GM19023 (cell line): ENCODE data around the gene UBL4A.

ENCODE experiments used
- ATAC-seq: cut with Tn5 transposase; IDR thresholded peaks from one replicate; pipeline ENCODE4 v1.9.1; 2021; ENCODE audit warnings: mild to moderate bottlenecking, moderate library complexity; ENCODE audit not compliant: unreplicated experiment

The UBL4A gene

DNA sequence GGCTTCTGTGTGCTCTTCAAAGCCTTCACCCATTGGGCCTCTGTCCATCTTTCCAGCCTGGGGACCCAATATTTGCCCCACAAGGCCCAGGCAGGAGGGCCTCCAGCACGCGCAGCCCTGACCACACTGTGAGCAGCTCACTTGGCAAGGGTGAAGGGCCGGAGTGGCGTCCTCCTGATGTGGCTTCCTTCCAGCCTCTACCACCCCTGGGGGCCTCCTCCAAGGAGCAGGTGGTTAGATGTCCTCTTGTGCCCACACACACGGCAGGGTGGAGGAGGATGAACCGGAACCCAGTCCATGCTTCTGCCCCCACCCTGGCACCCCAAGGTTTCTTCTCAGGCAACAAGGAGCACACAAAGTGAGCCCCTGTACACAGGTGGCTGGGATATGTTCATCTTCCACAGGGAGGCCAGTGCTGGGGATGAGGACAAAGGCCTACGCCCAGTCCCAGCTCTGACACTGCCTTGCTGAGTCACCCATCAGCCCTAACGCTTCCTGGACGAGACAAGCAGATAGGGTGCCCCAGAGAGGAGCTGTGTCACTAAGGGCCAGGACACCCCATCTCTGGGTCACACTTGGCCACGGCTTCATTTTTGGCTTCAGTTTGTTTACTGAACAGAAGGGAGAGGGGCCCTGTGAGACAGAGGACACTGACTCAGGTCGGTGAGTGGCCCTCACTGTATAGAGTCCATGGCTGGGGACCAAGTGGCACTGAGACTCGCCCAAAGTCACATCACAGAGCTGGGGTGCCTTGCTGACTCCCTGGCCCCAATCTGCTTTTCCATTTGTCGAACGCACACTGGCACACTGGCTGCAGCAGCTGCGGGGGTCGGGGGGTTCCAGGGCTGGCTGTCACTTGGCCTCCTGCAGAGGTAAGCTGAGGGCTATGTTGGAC lies 1.9 kb downstream of the UBL4A start:
- no peak for ATAC-seq

DNA sequence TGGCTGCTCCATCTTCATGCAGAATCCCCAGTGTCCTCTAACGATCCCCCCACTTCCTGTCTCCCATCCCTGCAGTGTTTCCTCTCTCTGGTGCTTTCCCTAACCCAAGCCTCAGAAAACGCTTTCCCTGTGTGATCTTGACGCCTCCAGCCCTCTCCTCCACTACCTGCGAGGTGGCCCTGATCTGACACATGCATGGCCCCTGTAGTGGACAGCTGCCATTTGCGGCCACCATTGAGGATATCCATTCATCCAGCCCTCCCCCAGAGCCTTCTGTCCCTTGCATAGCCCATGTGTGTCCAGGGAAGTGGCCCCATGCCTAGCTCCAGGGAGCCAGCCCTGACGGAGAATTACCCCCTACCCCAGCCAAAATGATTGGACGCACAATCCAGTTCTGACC lies 3.1 kb downstream of the UBL4A start:
- no peak for ATAC-seq

DNA sequence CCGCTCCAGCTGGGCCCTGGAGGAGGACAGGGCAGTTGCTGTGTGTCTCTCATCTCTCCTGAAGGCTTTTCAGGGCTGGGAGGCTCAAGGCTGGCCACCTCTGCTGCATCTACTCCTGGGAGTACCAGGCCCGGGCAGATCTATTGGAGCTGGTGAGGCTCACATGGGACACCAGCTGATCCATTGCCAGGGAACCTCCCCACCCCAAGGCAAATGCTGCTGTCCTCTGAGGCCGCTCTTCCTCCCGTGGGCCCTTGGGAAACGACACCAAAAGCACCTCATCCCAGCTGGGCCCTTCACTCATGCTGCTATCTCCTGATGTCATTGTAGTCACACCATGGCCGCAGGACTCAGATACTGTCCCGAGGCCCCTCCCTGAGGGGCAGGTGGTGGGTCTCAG lies 3.6 kb downstream of the UBL4A start:
- no peak for ATAC-seq

DNA sequence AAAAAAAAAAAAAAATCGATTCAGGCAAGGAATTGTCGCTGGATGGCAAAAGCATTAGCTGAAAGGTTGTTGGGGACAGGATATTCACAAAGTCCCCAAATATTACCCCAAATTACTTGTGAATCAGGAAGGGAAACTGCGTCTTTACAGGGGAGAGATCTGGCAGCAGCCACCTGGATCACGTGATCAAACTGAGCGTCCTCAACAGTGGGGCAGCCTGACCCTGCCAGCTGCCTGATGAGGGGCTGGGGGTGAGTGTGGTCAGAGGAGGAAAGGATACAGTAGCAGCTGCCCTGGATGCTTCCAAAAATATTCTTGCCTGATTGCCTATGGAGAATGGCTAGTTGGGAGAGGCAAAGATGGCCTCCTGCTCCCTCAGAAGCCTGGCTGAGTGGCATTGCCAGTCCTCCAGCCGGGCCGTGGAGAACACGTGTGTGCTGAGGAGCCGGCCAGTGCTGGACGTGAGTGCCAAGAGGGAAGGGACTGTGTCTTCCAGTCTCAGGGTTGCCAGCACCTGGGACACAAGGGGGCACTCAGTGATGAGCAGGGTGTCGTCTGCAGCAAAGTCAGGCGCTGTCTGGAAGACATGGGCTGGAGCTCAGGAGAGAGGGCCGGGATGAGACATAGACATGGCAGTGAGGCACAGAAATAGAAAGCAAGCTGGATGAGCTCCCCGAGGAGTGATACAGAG lies 4.4 kb downstream of the UBL4A start:
- no peak for ATAC-seq

DNA sequence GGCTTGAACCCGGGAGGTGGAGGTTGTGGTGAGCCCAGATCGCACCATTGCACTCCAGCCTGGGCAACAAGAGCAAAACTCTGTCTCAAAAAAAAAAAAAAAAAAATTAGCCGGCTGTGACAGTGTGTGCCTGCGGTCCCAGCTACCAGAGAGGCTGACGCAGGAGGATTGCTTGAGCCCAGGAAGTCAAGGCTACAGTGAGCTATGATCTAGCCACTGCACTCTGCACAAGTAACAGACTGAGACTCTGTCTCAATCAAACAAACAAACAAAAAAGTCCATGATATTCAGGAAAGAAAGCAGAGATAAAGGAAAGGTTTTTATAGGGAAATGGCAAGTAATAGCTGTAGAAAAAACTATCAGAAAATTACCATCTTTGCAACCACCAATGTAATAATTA lies 5.2 kb downstream of the UBL4A start:
- ATAC-seq = no peak

DNA sequence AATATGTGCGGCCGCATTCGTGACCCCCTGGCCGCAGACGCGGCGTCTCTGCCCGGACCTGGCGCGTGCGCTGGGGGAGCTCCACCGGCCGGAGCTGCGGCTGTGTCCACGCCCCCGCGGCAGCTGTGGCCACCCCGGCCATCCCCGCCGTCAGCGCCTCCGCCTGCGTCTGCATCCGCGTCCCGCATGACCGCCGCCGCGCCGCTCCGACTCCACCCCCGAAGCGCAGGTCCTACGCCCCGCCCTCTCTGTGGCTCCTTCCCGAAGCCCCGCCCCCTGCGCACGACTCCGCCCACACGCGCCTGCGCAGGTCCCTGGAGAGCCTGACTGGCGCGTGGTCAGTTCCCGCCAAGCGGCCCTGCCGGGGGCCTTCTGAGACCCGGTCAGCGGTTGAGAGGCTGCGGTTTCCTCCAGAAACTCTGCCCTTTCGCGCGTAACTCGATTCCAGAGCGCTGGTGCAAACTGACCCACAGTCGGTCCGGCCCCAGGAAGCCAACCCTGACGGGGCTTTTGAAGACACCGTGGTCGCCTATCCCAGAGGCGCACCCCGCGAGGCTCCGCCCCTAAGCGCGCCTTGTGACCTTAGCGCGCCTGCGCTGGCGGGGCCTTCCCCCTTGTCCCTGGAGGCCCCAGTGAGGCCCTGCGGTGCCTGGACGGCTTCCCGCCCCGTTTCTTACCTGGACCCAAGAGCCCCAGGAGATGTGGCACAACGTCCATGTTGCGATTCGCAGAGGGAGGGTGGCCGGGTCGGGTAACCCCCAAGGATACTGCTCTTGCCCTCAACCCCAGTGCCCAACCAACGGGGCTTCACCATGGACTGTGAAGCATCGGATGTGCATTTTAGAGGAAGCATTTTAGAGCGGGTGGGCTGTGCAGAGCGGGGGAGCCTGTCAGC lies 7.4 kb downstream of the UBL4A start, which contains the start of gene LAGE3:
LAGE3 (minus strand) TSS at position 554 of the 895 bp plus-strand sequence; CDS start at position 188, 366 bp downstream.
- peak; percentile 83 for ATAC-seq

GRCh38 chrX:154477891-154478477 lies 8.4 kb downstream of the UBL4A start:
- no peak for ATAC-seq

DNA sequence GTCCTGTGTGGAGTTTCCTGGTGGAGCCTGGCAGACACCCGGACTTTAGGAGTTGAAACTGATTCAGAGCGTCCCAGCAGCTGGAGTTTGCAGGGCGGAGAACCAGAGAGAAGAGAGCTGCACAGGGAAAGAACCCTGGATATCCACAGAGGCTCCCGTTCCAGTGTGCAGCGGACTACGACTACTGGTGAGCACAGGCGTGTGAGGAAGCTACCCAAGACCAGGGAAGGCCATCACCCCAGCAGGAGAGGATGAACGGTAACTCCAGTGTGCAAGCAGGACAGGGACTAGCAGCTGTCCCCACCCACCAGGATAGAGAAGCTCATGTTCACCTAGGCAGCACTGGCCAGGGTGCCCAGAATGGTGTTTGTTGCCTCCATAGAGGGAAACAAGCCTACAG lies 9.6 kb downstream of the UBL4A start:
- no peak for ATAC-seq

DNA sequence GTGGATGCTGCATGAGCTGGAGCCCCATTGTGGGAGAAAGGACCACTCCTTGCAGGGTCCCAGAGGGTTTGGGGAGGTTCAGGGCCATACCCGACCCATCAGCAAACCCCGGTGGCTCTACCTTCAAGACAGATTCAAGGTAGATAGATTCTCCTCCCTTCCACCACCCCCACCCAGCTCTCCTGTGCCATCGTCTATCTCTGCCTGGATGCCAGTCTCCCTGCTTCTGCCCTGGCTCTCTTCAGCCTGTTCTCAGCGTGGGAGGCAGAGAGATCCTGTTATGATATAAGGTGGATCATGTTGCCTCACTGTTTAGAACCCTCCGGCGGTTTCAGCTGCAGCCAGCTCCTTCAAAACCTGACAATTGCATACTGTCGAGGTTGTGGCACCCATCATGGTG lies 12.7 kb downstream of the UBL4A start:
- ATAC-seq = no peak

GRCh38 chrX:154472685-154473632 lies 13.5 kb downstream of the UBL4A start:
- no peak for ATAC-seq

DNA sequence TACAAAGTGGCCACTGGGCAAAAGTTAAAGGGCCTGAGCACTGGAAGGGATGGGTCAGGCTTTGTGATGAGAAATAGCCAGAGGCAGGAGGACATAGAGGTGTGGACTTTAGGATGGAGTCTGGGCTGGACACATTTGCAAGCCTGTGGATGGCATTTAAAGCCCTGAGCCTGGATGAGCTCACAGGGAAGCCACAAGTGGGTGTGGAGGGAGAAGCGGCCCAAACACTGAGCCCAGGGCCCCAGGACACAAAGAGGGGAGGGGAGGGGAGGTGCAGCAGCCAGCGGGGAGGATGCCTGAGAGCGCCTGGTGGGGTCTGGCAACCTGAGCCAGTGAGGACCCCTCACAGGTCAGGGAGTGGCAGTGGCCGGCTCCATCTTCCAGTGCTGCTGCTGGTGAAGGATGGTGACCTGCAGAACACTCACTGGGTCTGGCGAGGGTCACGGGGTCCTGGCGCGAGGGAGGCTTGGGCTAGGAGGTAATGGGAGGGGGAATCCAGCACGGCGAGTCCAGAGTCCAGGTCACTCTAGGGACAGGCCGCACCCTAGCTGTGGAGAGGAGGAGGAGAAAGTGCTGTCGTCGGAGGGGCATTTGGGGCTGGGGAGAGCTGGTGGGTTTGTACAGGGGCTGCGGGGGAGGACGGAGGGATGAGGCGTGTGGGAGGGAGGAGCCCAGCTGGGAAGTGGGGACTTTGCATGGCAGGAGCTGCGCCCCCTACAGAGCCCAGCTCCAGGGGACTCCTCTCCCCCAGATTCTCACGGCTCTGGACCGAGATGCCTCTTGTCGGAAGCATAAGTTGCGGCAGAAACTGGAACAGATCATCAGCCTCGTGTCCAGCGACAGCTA lies 14.4 kb downstream of the UBL4A start:
- no peak for ATAC-seq

- ATAC-seq = no peak
These were observed 15.4 kb downstream of the UBL4A start for GRCh38 chrX:154470914-154471568.

DNA sequence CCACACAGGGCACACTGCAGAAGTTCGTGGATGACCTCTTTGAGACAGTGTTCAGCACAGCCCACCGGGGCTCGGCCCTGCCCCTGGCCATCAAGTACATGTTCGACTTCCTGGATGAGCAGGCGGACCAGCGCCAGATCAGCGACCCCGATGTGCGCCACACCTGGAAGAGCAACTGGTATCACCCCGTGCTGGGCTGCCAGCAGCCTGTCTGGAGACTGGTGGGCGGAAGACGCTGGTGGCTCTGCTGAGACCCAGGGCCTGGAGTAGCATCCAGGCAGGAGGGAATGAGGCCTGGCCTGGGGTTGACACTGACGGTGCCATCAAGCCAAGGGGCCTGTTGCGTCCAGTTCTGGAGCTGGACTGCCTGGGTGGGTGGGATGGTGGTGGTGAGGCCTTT lies 16.0 kb downstream of the UBL4A start:
- no peak for ATAC-seq

DNA sequence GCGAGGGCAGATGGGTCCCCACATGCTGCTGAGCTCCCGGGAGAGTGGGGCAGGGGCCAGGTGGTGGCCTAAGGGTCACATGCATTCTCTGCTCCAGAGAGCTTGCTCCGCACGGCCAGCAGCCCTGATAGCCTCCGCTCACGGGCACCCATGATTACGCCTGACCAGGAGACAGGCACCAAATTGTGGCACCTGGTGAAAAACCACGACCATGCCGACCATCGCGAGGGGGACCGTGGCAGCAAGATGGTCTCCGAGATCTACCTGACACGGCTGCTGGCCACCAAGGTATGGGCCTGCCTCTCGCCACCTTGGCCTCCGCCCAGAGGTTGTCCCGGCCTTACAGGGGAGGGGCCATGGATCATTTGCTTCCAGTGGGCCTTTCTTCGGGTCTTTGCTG lies 16.5 kb downstream of the UBL4A start:
- no peak for ATAC-seq

- no peak for ATAC-seq
These were observed 17.3 kb downstream of the UBL4A start for GRCh38 chrX:154469114-154469513.

DNA sequence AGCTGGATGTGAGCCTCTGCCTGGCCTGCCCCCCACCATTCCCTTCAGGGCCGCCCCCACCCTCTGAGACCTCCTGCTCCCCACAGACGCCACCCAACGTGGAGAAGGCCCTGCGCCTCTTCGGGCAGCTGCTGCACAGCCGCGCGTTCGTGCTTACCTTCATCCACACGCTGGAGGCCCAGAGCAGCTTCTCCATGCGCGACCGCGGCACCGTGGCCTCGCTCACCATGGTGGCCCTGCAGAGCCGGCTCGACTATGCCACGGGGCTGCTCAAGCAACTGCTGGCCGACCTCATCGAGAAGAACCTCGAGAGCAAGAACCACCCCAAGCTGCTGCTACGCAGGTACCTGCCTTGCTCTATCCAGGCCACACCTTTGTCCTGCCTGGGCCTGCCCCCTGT lies 18.2 kb downstream of the UBL4A start:
- ATAC-seq = no peak

DNA sequence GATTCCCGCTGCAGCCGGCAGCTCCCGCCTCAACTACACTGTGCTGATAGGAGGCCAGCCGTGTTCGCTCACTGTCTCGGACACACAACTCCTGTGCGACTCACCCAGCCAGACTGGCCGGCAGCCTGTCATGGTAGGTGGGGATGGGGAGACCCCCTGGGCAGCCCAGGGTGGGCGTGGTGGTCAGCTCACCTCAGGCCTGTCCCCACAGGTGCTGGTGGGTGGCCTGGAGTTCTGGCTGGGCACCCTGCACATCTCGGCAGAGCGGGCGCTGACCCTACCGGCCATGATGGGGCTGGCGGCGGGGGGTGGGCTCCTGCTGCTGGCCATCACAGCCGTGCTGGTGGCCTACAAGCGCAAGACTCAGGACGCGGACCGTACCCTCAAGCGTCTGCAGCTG lies 18.9 kb downstream of the UBL4A start:
- no peak for ATAC-seq

GRCh38 chrX:154466907-154467306 lies 19.5 kb downstream of the UBL4A start:
- ATAC-seq = no peak
